PC-9 (cell line): ENCODE data around the gene TMTC2. TPM values are rescaled to one million over a fixed set of nuclear protein-coding genes. Genes with fewer than 3 reads are reported as not detected.

ENCODE experiments used
- BruUV-seq: library from RNA; stranded (reverse); fragments of 400-500 nt; replicated peaks from 2 replicates; lab custom pipeline; 2021; lab: Mats Ljungman, UMichigan
- CTCF ChIA-PET: fragments of 300-600 bp; sonication (Branson Sonifier 250); formaldehyde crosslinking; loops from one replicate; lab custom pipeline; 2022; ENCODE audit warnings: antibody characterized with exemption; lab: Charles Lee
- POLR2A ChIA-PET: fragments of 300-600 bp; sonication (Branson Sonifier 250); formaldehyde crosslinking; loops from one replicate; lab custom pipeline; 2022; ENCODE audit warnings: antibody characterized with exemption; ENCODE audit not compliant: unreplicated experiment; lab: Charles Lee
- DNase-seq, 2 experiments: peaks; one replicate each; pipeline versions ENCODE4 v3.0.0 to v3.0.0-alpha.2; 2015 to 2022; ENCODE audit warnings: mixed read lengths in 1 of 2
- H2AFZ ChIP-seq: fragments of 200-600 bp; sonication (generic); 2 replicates; pipeline ENCODE4 v1.8.1; 2017; ENCODE audit warnings: antibody characterized with exemption
- H3F3A ChIP-seq: fragments of 200-600 bp; sonication (generic); 2 replicates; pipeline ENCODE4 v1.8.1; 2017; ENCODE audit warnings: antibody characterized with exemption, mild to moderate bottlenecking, low read depth; ENCODE audit not compliant: insufficient read depth
- H3K27ac ChIP-seq: fragments of 200-600 bp; sonication (generic); 2 replicates; pipeline ENCODE4 v1.6.1; 2016; ENCODE audit warnings: mixed run types
- H3K27me3 ChIP-seq: fragments of 200-600 bp; sonication (generic); 2 replicates; pipeline ENCODE4 v1.6.1; 2016; ENCODE audit warnings: low read depth, mixed run types; ENCODE audit not compliant: insufficient read depth
- H3K36me3 ChIP-seq: fragments of 200-600 bp; sonication (generic); 2 replicates; pipeline ENCODE4 v1.6.1; 2016; ENCODE audit warnings: low read depth, mixed run types
- H3K4me1 ChIP-seq: fragments of 200-600 bp; sonication (generic); replicated peaks from 2 replicates; pipeline ENCODE4 v1.6.1; 2016; ENCODE audit warnings: mixed run types; ENCODE audit not compliant: insufficient read depth
- H3K4me2 ChIP-seq: fragments of 200-600 bp; sonication (generic); 2 replicates; pipeline ENCODE4 v1.6.1; 2017; ENCODE audit warnings: mixed run types
- H3K4me3 ChIP-seq: fragments of 200-600 bp; sonication (generic); 2 replicates; pipeline ENCODE4 v1.6.1; 2016; ENCODE audit warnings: mixed run types
- H3K79me2 ChIP-seq: fragments of 200-600 bp; sonication (generic); 2 replicates; pipeline ENCODE4 v1.6.1; 2017; ENCODE audit warnings: low read depth, mixed run types
- H3K9me2 ChIP-seq: fragments of 200-600 bp; sonication (generic); 2 replicates; pipeline ENCODE4 v1.8.1; 2017; ENCODE audit warnings: mild to moderate bottlenecking; ENCODE audit not compliant: insufficient read depth
- H3K9me3 ChIP-seq: fragments of 200-600 bp; sonication (generic); 2 replicates; pipeline ENCODE4 v1.8.1; 2016; ENCODE audit warnings: low read depth; ENCODE audit not compliant: insufficient read depth
- H4K20me1 ChIP-seq: fragments of 200-600 bp; sonication (generic); 2 replicates; pipeline ENCODE4 v1.8.1; 2017; ENCODE audit not compliant: insufficient read depth
- EZH2 ChIP-seq: fragments of 200-600 bp; sonication (generic); IDR thresholded peaks from 2 replicates; pipeline ENCODE4 v1.8.0; 2017; ENCODE audit warnings: antibody characterized with exemption, low read depth
- intact Hi-C: fragments of 100-400 bp; cut with micrococcal nuclease; formaldehyde crosslinking; loops from one replicate; pipeline ENCODE4 v1.10.0; 2022; ENCODE audit not compliant: unreplicated experiment
- total RNA-seq: library from RNA; stranded (reverse); gene quantifications from 2 replicates; pipeline ENCODE4 v1.2.3, GENCODE V29; 2021
- TF ChIP-seq, protein P1 (sequence below): fragments of 200-600 bp; sonication (generic); conservative IDR thresholded peaks from 2 replicates; pipeline ENCODE4 v1.6.1; 2017; ENCODE audit warnings: mixed run types, antibody characterized with exemption, mild to moderate bottlenecking, moderate library complexity

TMTC2 gene
- total RNA-seq, 1 experiment from 2014 or later = 8.6 TPM

DNA sequence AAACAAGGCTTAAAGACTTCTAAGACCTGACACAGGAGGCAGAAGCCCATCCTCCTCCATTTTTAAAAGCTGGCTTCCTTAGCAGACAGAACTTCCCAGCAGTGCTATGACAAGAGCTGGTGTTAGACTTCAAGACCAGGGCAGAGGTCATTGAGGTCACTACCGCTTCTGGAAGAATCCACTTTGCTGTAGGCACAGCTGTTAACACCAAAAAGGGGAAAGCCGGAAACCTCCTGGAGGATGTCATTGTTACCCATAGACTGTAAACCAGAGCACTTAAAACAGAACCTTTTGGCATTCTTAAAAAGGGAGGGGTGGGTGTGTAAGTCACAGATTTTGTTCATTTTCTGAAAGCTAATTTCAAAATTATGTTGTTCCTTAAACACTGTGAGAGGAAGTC is 445.7 kb downstream of the TMTC2 start:
- no peaks in the 10 kb centered on the region for H3K79me2 ChIP-seq
- no peaks in the 10 kb centered on the region for H3F3A ChIP-seq
- TF ChIP-seq EZH2 = no peak
- TF ChIP-seq, protein P1, sequence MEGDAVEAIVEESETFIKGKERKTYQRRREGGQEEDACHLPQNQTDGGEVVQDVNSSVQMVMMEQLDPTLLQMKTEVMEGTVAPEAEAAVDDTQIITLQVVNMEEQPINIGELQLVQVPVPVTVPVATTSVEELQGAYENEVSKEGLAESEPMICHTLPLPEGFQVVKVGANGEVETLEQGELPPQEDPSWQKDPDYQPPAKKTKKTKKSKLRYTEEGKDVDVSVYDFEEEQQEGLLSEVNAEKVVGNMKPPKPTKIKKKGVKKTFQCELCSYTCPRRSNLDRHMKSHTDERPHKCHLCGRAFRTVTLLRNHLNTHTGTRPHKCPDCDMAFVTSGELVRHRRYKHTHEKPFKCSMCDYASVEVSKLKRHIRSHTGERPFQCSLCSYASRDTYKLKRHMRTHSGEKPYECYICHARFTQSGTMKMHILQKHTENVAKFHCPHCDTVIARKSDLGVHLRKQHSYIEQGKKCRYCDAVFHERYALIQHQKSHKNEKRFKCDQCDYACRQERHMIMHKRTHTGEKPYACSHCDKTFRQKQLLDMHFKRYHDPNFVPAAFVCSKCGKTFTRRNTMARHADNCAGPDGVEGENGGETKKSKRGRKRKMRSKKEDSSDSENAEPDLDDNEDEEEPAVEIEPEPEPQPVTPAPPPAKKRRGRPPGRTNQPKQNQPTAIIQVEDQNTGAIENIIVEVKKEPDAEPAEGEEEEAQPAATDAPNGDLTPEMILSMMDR = no peak
- intact Hi-C loops = no loop called here
- no peaks in the 10 kb centered on the region for H3K27me3 ChIP-seq
- no peak overlapping the region for H3K4me3 ChIP-seq
- BruUV-seq = no TSS peak
- H3K36me3 ChIP-seq = no peaks in the 10 kb centered on the region
- no peak for DNase-seq
- no peaks in the 10 kb centered on the region for H3K9me3 ChIP-seq
- H3K27ac ChIP-seq = no peak overlapping the region
- H3K4me2 ChIP-seq = no peak overlapping the region
- CTCF ChIA-PET = no interaction called here
- H2AFZ ChIP-seq = no peak overlapping the region
- H4K20me1 ChIP-seq = no peaks in the 10 kb centered on the region
- POLR2A ChIA-PET = no interaction called here
- no peaks in the 10 kb centered on the region for H3K4me1 ChIP-seq
- peaks cover 4% of the 10 kb centered on the region; the same call in 1 of the 2 replicates for H3K9me2 ChIP-seq

DNA sequence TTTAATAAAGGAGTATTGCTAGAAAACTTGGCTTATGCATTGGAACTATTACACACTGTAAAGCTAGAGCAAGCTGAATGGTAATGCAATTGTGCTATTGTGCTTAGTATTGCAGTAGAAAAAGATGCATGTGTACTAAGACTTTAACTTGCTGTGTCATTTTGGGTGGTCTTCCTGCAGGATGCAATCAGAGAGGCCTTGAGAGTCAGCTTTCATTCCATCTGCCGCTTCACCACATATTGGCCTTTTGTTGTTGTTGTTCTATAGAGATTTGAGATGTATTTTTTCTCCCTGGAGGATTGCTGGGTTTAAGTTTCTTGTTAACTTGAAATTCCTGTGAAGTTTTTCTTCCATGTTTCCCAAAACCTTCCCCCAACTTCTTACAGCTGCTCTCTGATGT is 449.7 kb downstream of the TMTC2 start:
- BruUV-seq = no TSS peak
- Histone ChIP-seq H3K27me3 (no peaks in the 10 kb centered on the region), H3K79me2 (no peaks in the 10 kb centered on the region), H4K20me1 (no peaks in the 10 kb centered on the region), H3K27ac (no peak overlapping the region), H3F3A (no peaks in the 10 kb centered on the region), H3K4me1 (no peaks in the 10 kb centered on the region), H2AFZ (no peak overlapping the region), H3K9me2 (peaks cover 4% of the 10 kb centered on the region; the same call in 1 of the 2 replicates), H3K9me3 (no peaks in the 10 kb centered on the region), H3K4me3 (no peak overlapping the region), H3K36me3 (no peaks in the 10 kb centered on the region), H3K4me2 (no peak overlapping the region)
- ChIA-PET CTCF (no interaction called here), POLR2A (no interaction called here)
- intact Hi-C loops = no loop called here
- DNase-seq = no peak
- no peak for TF ChIP-seq EZH2
- TF ChIP-seq, protein P1 = no peak

DNA sequence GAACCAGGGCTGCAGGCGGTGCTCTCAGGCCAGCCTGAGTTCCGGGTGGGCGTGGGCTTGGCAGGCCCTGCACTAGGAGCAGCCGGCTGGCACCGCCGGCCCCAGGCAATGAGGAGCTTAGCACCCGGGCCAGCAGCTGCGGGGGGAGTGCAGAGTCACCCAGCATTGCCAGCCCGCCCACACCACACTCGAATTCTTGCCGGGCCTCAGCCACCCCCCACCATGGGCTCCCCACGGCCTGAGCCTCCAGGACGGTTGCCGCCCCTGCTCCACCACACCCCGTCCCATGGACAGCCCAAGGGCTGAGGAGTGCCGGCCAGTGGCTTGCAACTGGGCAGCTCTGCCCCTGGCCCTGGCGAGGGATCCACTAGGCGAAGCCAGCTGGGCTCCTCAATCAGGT is 453.4 kb downstream of the TMTC2 start:
- Histone ChIP-seq H3K9me3 (no peaks in the 10 kb centered on the region), H3K9me2 (no peaks in the 10 kb centered on the region), H3K27ac (no peak overlapping the region), H2AFZ (no peak overlapping the region), H3K4me2 (no peak overlapping the region), H3K4me1 (no peaks in the 10 kb centered on the region), H4K20me1 (no peaks in the 10 kb centered on the region), H3K4me3 (no peak overlapping the region), H3F3A (no peaks in the 10 kb centered on the region), H3K27me3 (no peaks in the 10 kb centered on the region), H3K79me2 (no peaks in the 10 kb centered on the region), H3K36me3 (no peaks in the 10 kb centered on the region)
- BruUV-seq = no TSS peak
- intact Hi-C loops = no loop called here
- ChIA-PET CTCF (no interaction called here), POLR2A (no interaction called here)
- no peak for DNase-seq
- TF ChIP-seq, protein P1 = no peak
- no peak for TF ChIP-seq EZH2
